Stimulated activated naive CD8-positive, alpha-beta T cell treated with anti-CD3 and anti-CD28 coated beads, Interleukin-15, Interleukin-2, amounts not matched to agents 100 ng/mL and 50 ng/mL, for 24 hours (primary cell): ENCODE measurements around the gene ATG2B.
"Not testable (repeated sequence)": the region's sequence is repeated elsewhere in the genome, so short reads cannot be mapped to it uniquely, and the experiment has no call there.

Experiments used
- H3K27ac Mint-ChIP-seq: one replicate; pipeline ENCODE4 v1.8.0; 2021; ENCODE audit warnings: mild to moderate bottlenecking, mixed read lengths
- H3K27me3 Mint-ChIP-seq: one replicate; pipeline ENCODE4 v1.8.0; 2021; ENCODE audit warnings: mixed read lengths
- H3K36me3 Mint-ChIP-seq: one replicate; pipeline ENCODE4 v1.8.0; 2021; ENCODE audit warnings: low read depth, mixed read lengths
- H3K4me1 Mint-ChIP-seq: one replicate; pipeline ENCODE4 v1.8.0; 2021; ENCODE audit warnings: low read depth, mixed read lengths
- H3K4me3 Mint-ChIP-seq: one replicate; pipeline ENCODE4 v1.8.0; 2021; ENCODE audit warnings: mild to moderate bottlenecking, mixed read lengths
- H3K9me3 Mint-ChIP-seq: one replicate; pipeline ENCODE4 v1.8.0; 2021; ENCODE audit warnings: mixed read lengths

Gene ATG2B

DNA sequence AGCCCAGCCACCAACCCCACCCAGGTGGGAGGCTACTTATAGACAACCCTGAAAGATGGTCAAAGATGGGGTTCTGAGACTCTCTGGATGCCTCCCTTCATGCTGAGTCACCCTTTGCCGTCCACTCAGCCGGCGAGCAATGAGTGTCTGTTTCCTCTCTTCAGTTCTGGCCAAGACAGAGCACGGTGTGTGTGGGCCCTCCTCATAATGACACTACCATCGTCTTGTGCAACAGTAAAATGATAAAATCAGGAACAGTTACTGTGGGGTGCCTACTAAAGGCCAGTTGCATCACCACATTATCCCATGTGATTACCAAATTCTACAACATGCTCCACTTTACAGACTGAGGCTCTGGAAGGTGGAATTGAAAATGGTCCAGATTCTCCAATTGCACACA, 114.1 kb downstream of the ATG2B start:
- H3K27me3 Mint-ChIP-seq = peaks cover 30% of the 10 kb centered on the region
- no peak overlapping the region for H3K27ac Mint-ChIP-seq
- H3K4me3 Mint-ChIP-seq = no peak overlapping the region
- no peaks in the 10 kb centered on the region for H3K9me3 Mint-ChIP-seq
- no peaks in the 10 kb centered on the region for H3K4me1 Mint-ChIP-seq
- H3K36me3 Mint-ChIP-seq = no peaks in the 10 kb centered on the region

DNA sequence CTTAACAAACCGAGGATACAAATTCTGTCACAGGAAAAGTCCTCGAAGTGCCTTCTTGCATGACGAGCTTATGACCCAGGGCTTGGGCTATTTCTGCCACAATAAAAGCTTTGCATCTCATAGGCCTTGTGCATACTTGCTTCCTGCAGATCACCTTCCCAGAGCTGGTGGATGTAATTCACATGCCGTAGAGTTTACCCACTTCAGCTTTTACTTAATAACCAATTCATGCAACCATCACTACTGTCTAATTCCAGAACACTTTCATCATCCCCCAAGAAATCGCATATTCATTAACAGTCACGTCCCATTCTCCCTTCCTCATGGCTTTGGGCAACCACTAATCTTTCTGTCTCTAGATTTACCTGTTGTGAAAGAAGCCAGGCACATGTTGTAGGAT, 116.1 kb downstream of the ATG2B start:
- Mint-ChIP-seq H3K27ac (no peak overlapping the region), H3K9me3 (no peaks in the 10 kb centered on the region), H3K4me3 (no peak overlapping the region), H3K27me3 (peaks cover 30% of the 10 kb centered on the region), H3K4me1 (no peaks in the 10 kb centered on the region), H3K36me3 (no peaks in the 10 kb centered on the region)

DNA sequence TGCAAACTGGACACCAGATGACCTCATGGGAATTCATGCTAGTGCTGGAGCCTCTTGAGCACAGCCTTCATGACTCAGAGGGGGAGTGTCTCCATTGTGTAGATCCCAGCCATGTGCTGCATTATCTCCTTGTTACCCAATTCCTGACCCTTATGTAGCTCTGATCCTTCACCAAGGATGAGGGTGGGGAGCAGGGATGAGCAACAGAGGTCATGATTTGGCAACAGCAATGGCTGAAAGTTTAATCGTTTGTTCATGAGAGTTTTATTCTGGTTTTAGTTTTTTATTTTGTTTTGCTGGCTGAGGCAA, 116.6 kb downstream of the ATG2B start:
- H3K27me3 Mint-ChIP-seq = peaks cover 24% of the 10 kb centered on the region

DNA sequence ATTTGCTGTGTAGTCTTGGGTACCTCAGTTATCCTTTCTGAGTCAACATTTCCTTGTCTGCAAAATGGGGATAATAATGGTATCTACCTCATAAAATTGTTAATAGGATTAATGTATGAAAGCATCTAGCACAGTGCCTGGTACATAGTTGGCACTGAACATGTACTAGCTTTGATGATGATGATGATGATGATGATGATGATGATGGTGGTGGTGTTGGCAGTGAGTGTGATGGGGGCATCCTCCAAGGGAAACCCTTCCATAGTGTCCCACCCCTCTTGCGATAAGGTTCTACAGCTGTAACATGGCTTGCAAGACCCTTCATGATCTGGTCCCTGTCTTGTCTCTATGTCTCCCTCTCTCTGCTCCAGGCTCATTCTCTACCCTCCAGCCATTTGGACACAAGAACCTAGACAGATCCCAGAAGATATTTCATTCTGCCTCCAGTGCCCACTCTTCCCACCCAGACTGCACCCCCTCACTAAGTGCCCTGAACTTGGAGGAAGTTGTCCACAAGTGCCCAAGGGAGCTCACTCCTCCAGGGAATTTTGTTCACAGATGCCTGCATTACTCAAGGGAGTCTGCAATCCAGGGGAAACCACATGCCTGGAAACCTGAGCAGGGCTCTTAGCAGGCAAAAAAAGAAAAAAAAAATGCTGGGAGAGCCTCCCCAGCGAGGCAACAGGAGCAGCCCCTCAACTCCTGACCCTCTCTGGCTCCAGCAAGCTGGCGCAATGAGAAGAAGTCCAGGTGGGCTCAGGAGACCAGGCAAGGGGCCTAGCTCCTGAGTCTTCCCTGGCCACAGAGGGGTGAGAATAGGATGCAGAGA, 117.2 kb downstream of the ATG2B start:
- H3K4me3 Mint-ChIP-seq = no peak overlapping the region
- no peaks in the 10 kb centered on the region for H3K9me3 Mint-ChIP-seq
- H3K27me3 Mint-ChIP-seq = peaks cover 22% of the 10 kb centered on the region

More for the DNA sequence above, 116.6 kb downstream of the ATG2B start:
- Mint-ChIP-seq H3K4me3 (no peak overlapping the region), H3K4me1 (no peaks in the 10 kb centered on the region), H3K9me3 (no peaks in the 10 kb centered on the region), H3K27ac (no peak overlapping the region), H3K36me3 (no peaks in the 10 kb centered on the region)

DNA sequence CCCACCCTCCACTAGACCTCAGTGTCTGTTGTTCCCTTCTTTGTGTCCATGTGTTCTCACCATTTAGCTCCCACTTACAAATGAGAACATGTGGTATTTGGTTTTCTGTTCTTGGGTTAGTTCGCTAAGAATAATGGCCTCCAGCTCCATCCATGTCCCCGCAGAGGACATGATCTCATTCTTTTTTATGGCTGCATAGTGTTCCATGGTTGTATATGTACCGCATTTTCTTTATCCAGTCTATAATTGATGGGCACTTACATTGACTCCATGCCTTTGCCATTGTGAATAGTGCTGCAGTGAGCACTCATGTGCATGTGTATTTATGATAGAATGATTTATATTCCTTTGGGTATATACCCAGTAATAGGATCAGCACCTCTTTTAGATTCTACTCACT, 118.1 kb downstream of the ATG2B start:
- H3K9me3 Mint-ChIP-seq, H3K36me3 Mint-ChIP-seq, H3K4me3 Mint-ChIP-seq, H3K27ac Mint-ChIP-seq, H3K4me1 Mint-ChIP-seq: not testable (repeated sequence)
- H3K27me3 Mint-ChIP-seq = peaks cover 22% of the 10 kb centered on the region

More for the DNA sequence above, 117.2 kb downstream of the ATG2B start:
- H3K36me3 Mint-ChIP-seq = no peaks in the 10 kb centered on the region
- no peaks in the 10 kb centered on the region for H3K4me1 Mint-ChIP-seq
- no peak overlapping the region for H3K27ac Mint-ChIP-seq

- Mint-ChIP-seq H3K27me3 (peaks cover 18% of the 10 kb centered on the region), H3K27ac (no peak overlapping the region), H3K36me3 (no peaks in the 10 kb centered on the region), H3K9me3 (no peaks in the 10 kb centered on the region), H3K4me1 (no peaks in the 10 kb centered on the region), H3K4me3 (no peak overlapping the region)
These were observed 119.4 kb downstream of the ATG2B start for GRCh38 chr14:96243785-96244184.

DNA sequence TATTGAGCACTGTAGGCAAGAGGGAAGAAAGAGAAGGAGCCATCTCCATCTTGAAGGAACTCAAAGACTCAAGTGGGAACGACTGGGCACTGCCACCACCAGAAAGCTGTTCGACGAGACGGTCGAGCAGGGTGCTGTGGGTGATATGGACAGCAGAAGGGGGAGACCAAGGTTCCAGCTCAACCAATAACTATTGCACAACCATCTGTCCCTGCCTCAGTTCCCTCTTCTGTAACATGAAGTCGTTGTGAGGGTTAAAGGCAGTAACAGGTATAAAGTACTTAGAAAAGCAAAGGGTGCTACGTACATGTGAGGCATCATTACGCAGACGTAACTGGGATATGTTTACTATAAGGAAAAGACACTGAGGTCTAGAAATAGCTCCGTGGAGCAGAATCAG, 121.0 kb downstream of the ATG2B start:
- Mint-ChIP-seq H3K36me3 (no peaks in the 10 kb centered on the region), H3K9me3 (no peaks in the 10 kb centered on the region), H3K27me3 (peaks cover 13% of the 10 kb centered on the region), H3K4me1 (no peaks in the 10 kb centered on the region), H3K27ac (no peak overlapping the region), H3K4me3 (no peak overlapping the region)

GRCh38 chr14:96240641-96241040, 122.5 kb downstream of the ATG2B start:
- Mint-ChIP-seq H3K4me1 (no peaks in the 10 kb centered on the region), H3K27ac (no peak overlapping the region), H3K9me3 (no peaks in the 10 kb centered on the region), H3K36me3 (no peaks in the 10 kb centered on the region), H3K27me3 (peaks cover 6% of the 10 kb centered on the region), H3K4me3 (no peak overlapping the region)

DNA sequence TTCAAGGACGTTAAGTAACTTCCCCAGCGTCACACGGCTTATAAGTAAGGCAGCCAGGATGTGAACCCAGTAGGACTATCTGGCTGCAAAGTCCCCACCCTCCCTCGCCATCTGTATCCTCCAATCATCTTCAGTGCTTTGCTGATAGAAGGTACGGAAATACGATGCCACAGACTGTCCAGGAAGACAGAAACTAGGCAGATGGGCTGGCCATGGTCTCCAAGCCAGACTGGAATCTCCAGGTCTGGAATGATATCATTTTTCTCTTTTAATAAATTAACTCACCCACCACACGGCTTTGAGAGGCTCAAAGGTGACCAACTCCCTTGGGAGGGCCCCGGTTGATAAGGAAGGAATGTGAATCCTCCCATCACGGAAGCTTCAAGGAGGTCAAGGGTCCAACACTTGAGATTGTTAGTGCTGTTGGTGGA, 123.4 kb downstream of the ATG2B start:
- no peaks in the 10 kb centered on the region for H3K9me3 Mint-ChIP-seq

GRCh38 chr14:96238676-96239265, 124.4 kb downstream of the ATG2B start:
- H3K9me3 Mint-ChIP-seq = no peaks in the 10 kb centered on the region
- H3K4me1 Mint-ChIP-seq = no peaks in the 10 kb centered on the region
- no peak overlapping the region for H3K4me3 Mint-ChIP-seq
- H3K27me3 Mint-ChIP-seq = no peaks in the 10 kb centered on the region
- H3K36me3 Mint-ChIP-seq = no peaks in the 10 kb centered on the region
- no peak overlapping the region for H3K27ac Mint-ChIP-seq

More for the DNA sequence above, 123.4 kb downstream of the ATG2B start:
- Mint-ChIP-seq H3K4me1 (no peaks in the 10 kb centered on the region), H3K27ac (no peak overlapping the region), H3K36me3 (no peaks in the 10 kb centered on the region), H3K4me3 (no peak overlapping the region), H3K27me3 (peaks cover under 1% of the 10 kb centered on the region)

GRCh38 chr14:96237641-96238040, 125.5 kb downstream of the ATG2B start:
- H3K4me1 Mint-ChIP-seq = no peaks in the 10 kb centered on the region
- no peaks in the 10 kb centered on the region for H3K27me3 Mint-ChIP-seq
- no peak overlapping the region for H3K27ac Mint-ChIP-seq
- no peaks in the 10 kb centered on the region for H3K36me3 Mint-ChIP-seq
- H3K9me3 Mint-ChIP-seq = no peaks in the 10 kb centered on the region
- H3K4me3 Mint-ChIP-seq = no peak overlapping the region

- H3K27me3 Mint-ChIP-seq = no peaks in the 10 kb centered on the region
- H3K4me1 Mint-ChIP-seq = no peaks in the 10 kb centered on the region
- no peaks in the 10 kb centered on the region for H3K9me3 Mint-ChIP-seq
- no peak overlapping the region for H3K27ac Mint-ChIP-seq
- H3K36me3 Mint-ChIP-seq = no peaks in the 10 kb centered on the region
- no peak overlapping the region for H3K4me3 Mint-ChIP-seq
These were observed 127.7 kb downstream of the ATG2B start for GRCh38 chr14:96235426-96235825.

DNA sequence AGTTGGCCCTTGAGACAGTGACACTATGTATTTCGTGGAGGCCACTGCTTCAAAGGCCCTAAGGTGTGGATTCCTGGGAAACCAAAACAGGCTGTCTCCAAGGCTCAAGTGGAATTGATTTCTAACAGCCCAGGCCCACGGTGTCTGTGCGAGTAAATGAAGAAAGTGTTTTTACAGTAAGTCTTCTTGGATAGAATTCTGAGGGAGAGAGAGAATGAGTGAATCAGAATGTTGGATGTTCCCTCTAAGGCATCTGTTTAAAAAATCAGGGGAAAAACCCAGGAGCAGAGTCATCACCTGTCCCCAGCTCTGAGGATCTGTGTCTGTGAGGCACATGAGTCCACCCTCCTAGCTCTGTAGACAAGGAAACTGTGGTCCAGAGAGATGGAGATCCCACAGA, 129.5 kb downstream of the ATG2B start:
- H3K4me3 Mint-ChIP-seq = no peak overlapping the region
- no peaks in the 10 kb centered on the region for H3K27me3 Mint-ChIP-seq
- H3K36me3 Mint-ChIP-seq = no peaks in the 10 kb centered on the region
- H3K27ac Mint-ChIP-seq = no peak overlapping the region
- no peaks in the 10 kb centered on the region for H3K9me3 Mint-ChIP-seq
- no peaks in the 10 kb centered on the region for H3K4me1 Mint-ChIP-seq

DNA sequence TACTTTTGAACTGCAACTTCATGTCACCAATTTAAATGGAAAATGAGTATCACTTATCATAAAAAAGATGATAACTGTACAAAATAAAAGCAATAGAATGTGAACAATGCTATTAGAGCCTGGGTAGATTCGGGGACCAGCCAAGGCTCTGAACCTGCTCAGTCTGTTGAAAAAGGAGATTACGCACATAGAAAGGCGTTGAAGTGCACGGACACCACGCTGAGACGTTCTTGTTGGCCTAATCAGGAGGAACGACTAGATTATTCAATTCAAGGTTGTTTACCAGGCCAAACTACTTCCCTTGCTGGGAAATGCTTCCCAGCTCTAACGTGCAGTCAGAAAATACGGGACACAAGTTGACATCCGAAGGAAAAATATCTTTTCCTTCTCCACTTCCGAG, 130.6 kb downstream of the ATG2B start:
- Mint-ChIP-seq H3K27me3 (no peaks in the 10 kb centered on the region), H3K27ac (no peak overlapping the region), H3K4me1 (no peaks in the 10 kb centered on the region)

GRCh38 chr14:96231526-96232130, 131.5 kb downstream of the ATG2B start:
- no peaks in the 10 kb centered on the region for H3K9me3 Mint-ChIP-seq
- no peak overlapping the region for H3K4me3 Mint-ChIP-seq
- no peak overlapping the region for H3K27ac Mint-ChIP-seq
- H3K27me3 Mint-ChIP-seq = no peaks in the 10 kb centered on the region
- H3K4me1 Mint-ChIP-seq = no peaks in the 10 kb centered on the region
- H3K36me3 Mint-ChIP-seq = no peaks in the 10 kb centered on the region

More for the DNA sequence above, 130.6 kb downstream of the ATG2B start:
- no peaks in the 10 kb centered on the region for H3K36me3 Mint-ChIP-seq
- no peak overlapping the region for H3K4me3 Mint-ChIP-seq
- no peaks in the 10 kb centered on the region for H3K9me3 Mint-ChIP-seq
